ENCODE measurements around the gene AGPAT1. TPM values are rescaled to one million over a fixed set of nuclear protein-coding genes. Genes with fewer than 3 reads are reported as not detected.

AGPAT1 gene
- total and polyA plus RNA-seq, 10 donors = 13.6 to 39.7 (median 32.1) TPM

DNA sequence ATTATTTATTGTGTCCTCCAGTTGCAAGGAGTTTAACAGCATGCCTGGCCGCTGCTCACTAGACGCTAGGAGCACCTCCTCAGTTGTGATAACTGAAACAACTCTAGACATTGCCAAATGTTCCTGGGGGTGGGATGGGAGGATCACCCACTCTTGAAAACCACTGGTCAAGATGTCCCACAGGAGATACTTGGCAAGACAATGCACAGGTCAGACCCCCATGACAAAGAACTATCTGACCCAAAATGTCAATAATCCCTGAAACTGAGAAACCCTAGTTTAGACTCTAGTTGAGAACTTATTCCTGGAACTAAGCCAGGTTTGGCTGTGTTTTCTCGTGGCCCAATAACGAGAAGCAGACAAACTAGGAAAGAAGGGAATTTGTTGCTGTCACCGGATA is 36.3 kb downstream of the AGPAT1 start:
- intact Hi-C loops (cut with DNase I; ENCODE audit: low total_unique reads) = no loop called here
- no peak overlapping the region for H3K4me3 ChIP-seq
- H3K36me3 ChIP-seq = no peaks in the 10 kb centered on the region
- DNase-seq = no peak
- no peaks in the 10 kb centered on the region for H3K4me1 ChIP-seq
- no peak overlapping the region for H3K27ac ChIP-seq
- TF ChIP-seq POLR2A (IDR thresholded peaks at IDR 0.05) = no peak
- TF ChIP-seq, protein P1, sequence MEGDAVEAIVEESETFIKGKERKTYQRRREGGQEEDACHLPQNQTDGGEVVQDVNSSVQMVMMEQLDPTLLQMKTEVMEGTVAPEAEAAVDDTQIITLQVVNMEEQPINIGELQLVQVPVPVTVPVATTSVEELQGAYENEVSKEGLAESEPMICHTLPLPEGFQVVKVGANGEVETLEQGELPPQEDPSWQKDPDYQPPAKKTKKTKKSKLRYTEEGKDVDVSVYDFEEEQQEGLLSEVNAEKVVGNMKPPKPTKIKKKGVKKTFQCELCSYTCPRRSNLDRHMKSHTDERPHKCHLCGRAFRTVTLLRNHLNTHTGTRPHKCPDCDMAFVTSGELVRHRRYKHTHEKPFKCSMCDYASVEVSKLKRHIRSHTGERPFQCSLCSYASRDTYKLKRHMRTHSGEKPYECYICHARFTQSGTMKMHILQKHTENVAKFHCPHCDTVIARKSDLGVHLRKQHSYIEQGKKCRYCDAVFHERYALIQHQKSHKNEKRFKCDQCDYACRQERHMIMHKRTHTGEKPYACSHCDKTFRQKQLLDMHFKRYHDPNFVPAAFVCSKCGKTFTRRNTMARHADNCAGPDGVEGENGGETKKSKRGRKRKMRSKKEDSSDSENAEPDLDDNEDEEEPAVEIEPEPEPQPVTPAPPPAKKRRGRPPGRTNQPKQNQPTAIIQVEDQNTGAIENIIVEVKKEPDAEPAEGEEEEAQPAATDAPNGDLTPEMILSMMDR (IDR thresholded peaks at IDR 0.05 in 8 of 11, conservative IDR thresholded peaks at IDR 0.05 in 3 of 11) = no peak
- no peak for TF ChIP-seq POLR2AphosphoS5 (IDR thresholded peaks at IDR 0.05)
- H3K9me3 ChIP-seq = no peaks in the 10 kb centered on the region
- H3K27me3 ChIP-seq (replicated peaks in 1 of 7) = no peaks in the 10 kb centered on the region
- WGBS, 5 donors = 69 to 89% (median 79%) methylated on average over 5 of the region's 5 CpGs

GRCh38 chr6:32137454-32137853 is 38.4 kb downstream of the AGPAT1 start:
- no peak overlapping the region for H3K27ac ChIP-seq
- H3K9me3 ChIP-seq = no peaks in the 10 kb centered on the region
- no peaks in the 10 kb centered on the region for H3K4me1 ChIP-seq
- no peak for DNase-seq
- no peak overlapping the region for H3K4me3 ChIP-seq
- H3K36me3 ChIP-seq = no peaks in the 10 kb centered on the region
- TF ChIP-seq, protein P1 (IDR thresholded peaks at IDR 0.05 in 8 of 11, conservative IDR thresholded peaks at IDR 0.05 in 3 of 11) = no peak
- TF ChIP-seq POLR2AphosphoS5 (IDR thresholded peaks at IDR 0.05) = no peak
- TF ChIP-seq POLR2A (IDR thresholded peaks at IDR 0.05) = no peak
- intact Hi-C loops (cut with DNase I; ENCODE audit: low total_unique reads) = no loop called here
- H3K27me3 ChIP-seq (replicated peaks in 1 of 7) = no peaks in the 10 kb centered on the region

DNA sequence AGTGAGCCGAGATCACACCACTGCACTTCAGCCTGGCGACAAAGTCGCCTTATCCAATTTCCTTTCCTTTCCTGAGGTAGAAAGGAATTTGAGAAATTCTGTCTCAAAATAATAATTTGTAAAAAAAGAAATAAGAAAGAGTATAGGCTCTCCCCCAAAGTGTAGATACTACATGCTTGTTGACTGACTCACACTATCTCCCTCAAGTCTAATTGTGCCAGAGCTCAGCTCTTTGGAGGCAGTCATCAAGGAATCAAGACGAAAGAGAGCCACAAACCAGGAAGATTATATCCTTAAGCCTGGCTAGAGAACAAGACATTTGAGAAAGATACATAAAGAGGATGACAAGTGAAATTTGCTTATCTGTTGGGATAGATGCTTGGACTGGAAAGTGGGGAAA is 42.1 kb downstream of the AGPAT1 start:
- Histone ChIP-seq H3K36me3 (no peaks in the 10 kb centered on the region), H3K4me3 (no peak overlapping the region), H3K9me3 (no peaks in the 10 kb centered on the region), H3K27ac (no peak overlapping the region), H3K27me3 (replicated peaks in 1 of 7) (no peaks in the 10 kb centered on the region), H3K4me1 (peaks cover 8 to 19% (median 15%) of the 10 kb centered on the region in 6 donors)
- intact Hi-C loops (cut with DNase I; ENCODE audit: low total_unique reads) = no loop called here
- TF ChIP-seq POLR2AphosphoS5 (IDR thresholded peaks at IDR 0.05) = no peak
- no peak for TF ChIP-seq POLR2A (IDR thresholded peaks at IDR 0.05)
- TF ChIP-seq, protein P1 (IDR thresholded peaks at IDR 0.05 in 8 of 11, conservative IDR thresholded peaks at IDR 0.05 in 3 of 11) = no peak
- WGBS, 5 donors = 86 to 91% (median 88%) methylated on average over 4 of the region's 4 CpGs
- no peak for DNase-seq

DNA sequence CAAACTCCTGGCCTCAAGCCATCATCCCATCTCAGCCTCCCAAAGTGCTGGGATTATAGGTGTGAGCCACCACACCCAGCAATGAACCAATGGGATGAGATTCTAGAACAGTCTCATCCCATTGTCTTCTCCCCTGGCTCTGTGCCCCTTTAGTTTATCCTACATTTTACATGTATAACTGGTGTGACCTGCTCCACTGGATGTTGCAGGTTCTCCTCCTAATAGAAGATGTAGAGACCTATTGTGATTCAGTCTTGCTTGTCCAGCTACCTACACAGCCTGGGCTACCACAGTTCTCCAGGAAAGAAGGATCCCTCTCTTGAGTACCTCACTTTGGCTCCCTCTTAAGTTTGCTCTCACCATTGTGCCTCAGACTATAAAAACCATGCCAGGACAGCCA is 43.8 kb downstream of the AGPAT1 start:
- no peak for TF ChIP-seq POLR2A (IDR thresholded peaks at IDR 0.05)
- TF ChIP-seq POLR2AphosphoS5 (IDR thresholded peaks at IDR 0.05) = no peak
- TF ChIP-seq, protein P1 (IDR thresholded peaks at IDR 0.05 in 8 of 11, conservative IDR thresholded peaks at IDR 0.05 in 3 of 11) = no peak
- H3K9me3 ChIP-seq = no peaks in the 10 kb centered on the region
- H3K27ac ChIP-seq = no peak overlapping the region
- H3K36me3 ChIP-seq = peaks cover 0 to under 1% (median 0%) of the 10 kb centered on the region in 6 donors
- intact Hi-C loops (cut with DNase I; ENCODE audit: low total_unique reads) = no loop called here
- no peak for DNase-seq
- no peaks in the 10 kb centered on the region for H3K27me3 ChIP-seq (replicated peaks in 1 of 7)
- no peak overlapping the region for H3K4me3 ChIP-seq
- H3K4me1 ChIP-seq = peaks cover 17 to 31% (median 25%) of the 10 kb centered on the region in 6 donors

All from spleen (tissue), 11 donors.